Left ventricle myocardium inferior (tissue), 1 donor: ENCODE data around the gene NCBP2. TPM values are rescaled to one million over a fixed set of nuclear protein-coding genes. Genes with fewer than 3 reads are reported as not detected.

ENCODE experiments used
- DNase-seq: peaks from one replicate; pipeline ENCODE4 v3.0.0-alpha.2; 2020
- H3K27ac ChIP-seq: fragments of 200-600 bp; replicated peaks from 2 replicates; pipeline ENCODE4 v1.8.0; 2021
- H3K27me3 ChIP-seq: fragments of 200-600 bp; 2 replicates; pipeline ENCODE4 v1.8.0; 2021; ENCODE audit warnings: low read depth
- H3K36me3 ChIP-seq: fragments of 200-600 bp; 2 replicates; pipeline ENCODE4 v1.8.0; 2021
- H3K4me1 ChIP-seq: fragments of 200-600 bp; 2 replicates; pipeline ENCODE4 v1.8.0; 2021
- H3K4me3 ChIP-seq: fragments of 200-600 bp; 2 replicates; pipeline ENCODE4 v1.8.0; 2021; ENCODE audit warnings: mild to moderate bottlenecking, moderate library complexity
- H3K9me3 ChIP-seq: fragments of 200-600 bp; replicated peaks from 2 replicates; pipeline ENCODE4 v1.8.0; 2021
- intact Hi-C: fragments of 100-400 bp; cut with micrococcal nuclease; formaldehyde crosslinking; loops from one replicate; pipeline ENCODE4 v1.11.0; 2022
- long read RNA-seq: library from polyadenylated mRNA; unstranded; transcript quantifications from one replicate; pipeline ENCODE4 v2.0.0, GENCODE V29; 2021
- total RNA-seq: library from RNA; stranded (reverse); fragmentation: NEBNext Ultra II Directional; extraction: Animal tissue kit (Norgen Biotek cat#: 25700); gene quantifications from one replicate; pipeline ENCODE4 v1.2.1, GENCODE V29; 2021
- TF ChIP-seq, protein P1 (sequence below): fragments of 200-600 bp; IDR thresholded peaks from 2 replicates; pipeline ENCODE4 v1.8.0; 2021; ENCODE audit warnings: antibody characterized with exemption, mild to moderate bottlenecking, borderline replicate concordance
- donor health status: DM: no; HTN: yes; CAD: no; lungs with severe emphysema.

NCBP2 gene
- total RNA-seq: 36.9 TPM
- long read RNA-seq, transcript NCBP2-201 (4 exons, 2,169 nt): major isoform, 38 of 61 reads
- long read RNA-seq, transcript NCBP2-205 (4 exons, 2,220 nt): minor isoform, 7 of 61 reads
- long read RNA-seq, transcript NCBP2-204 (4 exons, 1,946 nt): minor isoform, 7 of 61 reads
- long read RNA-seq, partial matches to known transcripts: 0 of 61 reads
- long read RNA-seq, other reads (novel, unspliced or antisense): 5 of 61 reads

DNA sequence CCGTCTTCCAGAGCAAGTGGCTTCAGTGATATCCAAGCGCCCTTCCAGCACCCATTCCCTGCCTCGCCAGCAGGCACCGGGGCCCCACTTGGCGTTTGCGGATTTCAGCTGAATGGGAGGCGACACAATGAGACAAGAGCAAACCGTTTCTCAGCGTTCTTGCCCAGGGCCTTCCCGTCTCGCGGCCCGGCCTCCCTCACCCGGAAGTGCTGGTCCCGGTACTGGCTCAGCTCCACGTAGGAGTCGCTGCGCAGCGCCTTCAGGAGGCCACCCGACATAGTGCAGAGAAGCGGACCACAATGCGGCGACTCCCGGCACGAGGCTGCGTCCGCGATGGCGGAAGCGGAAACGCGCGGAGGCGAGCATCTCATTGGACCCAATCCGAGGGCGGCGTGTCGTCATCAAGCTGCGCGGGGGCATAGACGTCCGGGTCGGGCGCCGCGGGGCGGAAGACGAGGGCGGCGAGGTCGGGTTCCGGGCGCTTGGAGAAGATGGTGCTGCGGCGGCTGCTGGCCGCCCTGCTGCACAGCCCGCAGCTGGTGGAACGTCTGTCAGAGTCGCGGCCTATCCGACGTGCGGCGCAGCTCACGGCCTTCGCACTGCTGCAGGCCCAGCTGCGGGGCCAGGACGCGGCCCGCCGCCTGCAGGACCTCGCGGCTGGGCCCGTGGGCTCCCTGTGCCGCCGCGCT is at the start of gene NCBP2:
NCBP2 (minus strand) TSS at position 303 of the 689 bp plus-strand sequence; CDS start at position 278, 25 bp downstream.
- H3K9me3 ChIP-seq: no peaks in the 10 kb centered on the region
- intact Hi-C loops: no loop called here

DNA sequence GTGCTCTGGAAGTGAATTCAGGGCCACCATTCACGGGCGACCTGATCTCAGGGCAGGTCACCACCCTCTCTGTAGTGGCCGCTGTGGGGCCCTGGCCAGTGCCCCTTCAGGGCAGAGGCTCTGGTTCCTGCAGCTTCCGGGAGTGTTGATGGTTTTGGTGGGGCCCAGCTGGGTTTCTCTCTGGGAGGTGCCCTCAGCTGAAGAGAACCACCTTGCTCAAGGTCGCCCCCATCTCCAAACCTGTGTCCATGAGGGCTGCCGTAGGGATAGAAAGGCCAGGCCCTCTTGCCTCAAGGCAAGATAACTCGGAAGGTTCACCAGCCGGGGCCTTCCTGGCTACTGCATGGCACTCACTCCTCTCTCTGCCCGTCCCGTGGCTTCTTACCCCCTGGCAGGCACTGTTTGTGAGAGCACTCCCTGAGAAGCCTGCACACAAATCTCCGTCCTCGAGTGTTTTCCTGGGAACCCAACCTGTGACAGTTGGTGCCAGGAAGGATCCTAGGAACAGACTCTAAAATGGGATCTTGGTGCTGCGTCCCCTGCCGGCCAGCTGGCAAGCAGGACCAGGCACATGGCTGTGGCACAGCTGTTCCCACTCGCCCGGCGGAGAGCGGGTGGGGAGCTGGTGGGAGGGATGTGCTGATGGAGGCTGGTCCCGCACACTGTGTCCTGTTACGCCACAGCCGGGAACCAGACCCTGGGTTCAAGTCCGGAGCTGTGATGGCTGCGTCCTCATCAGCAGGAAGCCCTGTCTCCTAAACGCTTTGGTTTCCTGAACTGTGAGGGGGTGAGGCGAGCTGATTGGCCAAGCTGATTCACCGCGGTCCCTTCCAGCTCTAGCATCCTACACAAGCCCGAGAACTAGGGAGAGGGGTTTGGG is 49.5 kb upstream of the NCBP2 start:
- Histone ChIP-seq H3K4me1 (peaks cover 10% of the 10 kb centered on the region), H3K4me3 (no peak overlapping the region), H3K27me3 (no peaks in the 10 kb centered on the region), H3K36me3 (no peaks in the 10 kb centered on the region), H3K27ac (no peak overlapping the region), H3K9me3 (no peaks in the 10 kb centered on the region)
- intact Hi-C loops: no loop called here
- DNase-seq: peak; percentile 8
- TF ChIP-seq, protein P1, sequence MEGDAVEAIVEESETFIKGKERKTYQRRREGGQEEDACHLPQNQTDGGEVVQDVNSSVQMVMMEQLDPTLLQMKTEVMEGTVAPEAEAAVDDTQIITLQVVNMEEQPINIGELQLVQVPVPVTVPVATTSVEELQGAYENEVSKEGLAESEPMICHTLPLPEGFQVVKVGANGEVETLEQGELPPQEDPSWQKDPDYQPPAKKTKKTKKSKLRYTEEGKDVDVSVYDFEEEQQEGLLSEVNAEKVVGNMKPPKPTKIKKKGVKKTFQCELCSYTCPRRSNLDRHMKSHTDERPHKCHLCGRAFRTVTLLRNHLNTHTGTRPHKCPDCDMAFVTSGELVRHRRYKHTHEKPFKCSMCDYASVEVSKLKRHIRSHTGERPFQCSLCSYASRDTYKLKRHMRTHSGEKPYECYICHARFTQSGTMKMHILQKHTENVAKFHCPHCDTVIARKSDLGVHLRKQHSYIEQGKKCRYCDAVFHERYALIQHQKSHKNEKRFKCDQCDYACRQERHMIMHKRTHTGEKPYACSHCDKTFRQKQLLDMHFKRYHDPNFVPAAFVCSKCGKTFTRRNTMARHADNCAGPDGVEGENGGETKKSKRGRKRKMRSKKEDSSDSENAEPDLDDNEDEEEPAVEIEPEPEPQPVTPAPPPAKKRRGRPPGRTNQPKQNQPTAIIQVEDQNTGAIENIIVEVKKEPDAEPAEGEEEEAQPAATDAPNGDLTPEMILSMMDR: no peak

More for the DNA sequence above, at the start of gene NCBP2:
- peak; percentile 99 for DNase-seq
- Histone ChIP-seq H3K36me3 (peaks cover 31% of the 10 kb centered on the region), H3K27ac (peak within 1 kb of the TSS; percentile 90), H3K4me3 (peak within 1 kb of the TSS; percentile 91), H3K4me1 (peaks cover 47% of the 10 kb centered on the region), H3K27me3 (no peaks in the 10 kb centered on the region)
- TF ChIP-seq, protein P1: peak; percentile 69

DNA sequence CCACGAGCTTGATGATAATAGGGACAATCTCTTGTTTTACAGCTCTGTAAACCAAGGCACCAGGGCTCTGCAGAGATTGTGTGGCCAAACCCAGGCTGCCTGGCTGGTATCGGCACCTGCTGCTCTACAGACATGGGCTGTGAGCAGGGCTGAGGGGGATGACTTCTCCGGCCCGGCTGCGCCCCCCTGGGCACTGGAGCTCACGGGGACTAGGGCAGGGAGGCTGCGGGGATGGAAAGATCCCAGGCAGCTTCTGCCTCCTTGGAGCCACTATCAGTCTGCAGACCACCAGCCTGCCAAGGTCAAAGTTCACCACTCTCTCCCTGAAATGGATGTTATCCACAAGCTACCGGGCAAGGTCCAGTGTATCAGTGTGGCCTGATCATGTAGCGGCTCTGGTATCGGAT is 48.3 kb upstream of the NCBP2 start:
- Histone ChIP-seq H3K4me1 (peaks cover 10% of the 10 kb centered on the region), H3K9me3 (no peaks in the 10 kb centered on the region), H3K27me3 (no peaks in the 10 kb centered on the region), H3K36me3 (no peaks in the 10 kb centered on the region), H3K27ac (no peak overlapping the region), H3K4me3 (no peak overlapping the region)
- peak; percentile 1 for DNase-seq
- intact Hi-C loops: no loop called here
- TF ChIP-seq, protein P1: no peak

DNA sequence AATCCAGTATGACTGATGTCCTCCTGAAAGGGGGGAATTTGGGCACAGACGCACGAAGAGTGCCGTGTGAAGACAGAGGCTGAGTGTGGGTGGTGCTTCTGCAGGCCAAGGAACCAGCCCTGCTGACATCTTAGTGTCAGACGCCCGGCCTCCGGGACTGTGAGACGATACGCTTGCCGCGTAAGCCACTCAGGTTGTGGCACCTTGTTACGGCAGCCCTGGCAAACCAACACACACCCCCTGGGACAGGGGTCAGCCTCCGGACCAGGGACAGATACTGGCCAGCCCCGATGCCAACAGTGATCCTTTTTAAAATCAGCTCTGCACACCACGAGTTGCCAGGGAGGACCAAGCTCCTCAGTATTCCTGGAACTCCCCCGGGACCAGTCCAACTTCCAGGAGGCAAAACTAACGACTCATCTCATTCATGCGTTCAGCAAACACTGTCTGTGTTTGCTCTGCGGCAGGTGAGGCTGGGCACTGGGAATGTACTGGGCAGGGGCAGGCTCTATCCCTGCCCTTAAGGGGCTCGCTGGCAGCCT is 47.5 kb upstream of the NCBP2 start:
- TF ChIP-seq, protein P1: no peak
- no peak overlapping the region for H3K4me3 ChIP-seq
- intact Hi-C loops: no loop called here
- H3K27me3 ChIP-seq: no peaks in the 10 kb centered on the region
- peaks cover 10% of the 10 kb centered on the region for H3K4me1 ChIP-seq
- no peak overlapping the region for H3K27ac ChIP-seq
- no peaks in the 10 kb centered on the region for H3K36me3 ChIP-seq
- H3K9me3 ChIP-seq: no peaks in the 10 kb centered on the region
- peak; percentile 9 for DNase-seq

DNA sequence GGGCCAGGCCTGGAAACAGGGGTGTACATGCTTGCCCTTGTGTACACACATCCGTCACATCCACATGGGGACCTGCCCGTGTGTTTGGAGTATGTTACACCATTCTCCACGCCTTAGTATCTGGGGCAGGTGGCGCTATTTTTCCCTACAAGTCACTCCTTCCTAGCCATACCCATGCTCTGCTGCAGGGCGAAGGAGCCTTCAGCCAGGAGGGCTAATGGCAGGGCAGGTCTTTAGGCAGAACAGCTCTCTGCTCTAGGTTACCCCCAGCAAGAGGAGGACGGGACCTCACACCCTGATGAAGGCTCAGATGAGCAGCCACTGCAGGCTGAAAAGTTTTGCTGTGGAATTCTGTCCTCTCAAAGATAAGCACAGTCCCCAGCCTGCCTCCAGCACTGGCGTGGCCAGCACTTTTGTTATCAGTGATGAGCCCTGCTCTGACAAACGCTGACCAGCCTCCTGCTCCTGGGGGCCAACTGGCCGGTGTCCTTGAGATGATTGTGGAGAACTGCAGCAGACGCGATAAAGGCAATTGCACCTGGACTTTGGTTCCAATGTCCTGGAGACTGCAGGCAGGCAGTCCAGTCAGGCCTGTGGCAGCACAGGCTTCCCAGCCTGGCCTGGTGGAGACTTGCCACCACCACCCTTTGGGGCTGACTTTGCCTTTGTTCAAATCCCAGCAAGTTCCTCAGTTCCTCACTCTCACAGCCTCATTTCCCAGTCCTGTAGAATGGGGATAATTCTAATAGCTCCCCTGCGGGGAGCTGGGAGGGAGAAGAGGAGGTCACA is 46.1 kb upstream of the NCBP2 start:
- H3K27me3 ChIP-seq: no peaks in the 10 kb centered on the region
- H3K36me3 ChIP-seq: no peaks in the 10 kb centered on the region
- H3K4me1 ChIP-seq: peaks cover 10% of the 10 kb centered on the region
- H3K27ac ChIP-seq: no peak overlapping the region
- DNase-seq: peak; percentile 18
- peaks cover 2% of the 10 kb centered on the region for H3K9me3 ChIP-seq
- TF ChIP-seq, protein P1: no peak
- no peak overlapping the region for H3K4me3 ChIP-seq
- intact Hi-C loops: no loop called here
